HG03457 (cell line): ENCODE results near the gene LGALS1.
A peak's percentile ranks its signal among the peaks of the same experiment; 100 is the strongest.
"Not testable (repeated sequence)": the region's sequence is repeated elsewhere in the genome, so short reads cannot be mapped to it uniquely, and the experiment has no call there.

ENCODE experiments used
- ATAC-seq: cut with Tn5 transposase; IDR thresholded peaks from one replicate; pipeline ENCODE4 v1.9.1; 2021; ENCODE audit warnings: moderate number of reproducible peaks; ENCODE audit not compliant: unreplicated experiment

LGALS1 gene

DNA sequence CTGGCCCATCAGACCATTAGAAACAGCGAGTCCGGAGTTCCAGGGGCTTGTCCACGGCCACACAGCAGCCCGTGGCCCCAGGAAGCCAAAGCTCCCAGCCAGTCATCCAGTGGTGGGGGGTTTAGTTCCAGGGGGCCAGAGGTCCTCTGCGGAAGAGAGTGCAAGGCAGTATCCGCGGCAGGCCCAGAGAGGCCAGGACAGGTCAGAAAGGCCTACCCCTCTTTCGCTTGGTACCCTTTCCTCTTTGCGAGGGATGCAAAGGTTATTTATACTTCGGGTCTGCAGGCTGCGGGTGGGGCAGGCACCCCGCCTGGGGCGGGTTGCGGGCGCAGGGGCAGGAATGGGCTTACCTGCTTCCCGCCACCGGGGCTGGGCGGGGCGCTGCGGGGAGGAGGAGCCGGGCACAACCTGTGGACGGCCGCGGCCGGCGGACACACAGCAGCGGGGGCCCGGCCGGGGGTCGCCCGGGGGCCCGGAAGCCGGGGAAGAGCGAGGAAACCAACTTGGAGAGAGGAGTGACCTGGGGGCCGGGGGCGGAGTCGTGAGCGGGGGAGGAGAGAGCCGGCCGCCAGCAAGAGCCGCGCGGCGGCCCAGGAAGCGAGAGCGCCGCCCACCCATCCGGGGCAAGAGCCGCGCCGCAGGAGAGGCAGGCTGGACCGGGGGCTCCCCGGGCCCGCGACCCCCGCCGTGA is 36.2 kb upstream of the LGALS1 start, which contains the start of gene SH3BP1:
Gene SH3BP1, plus strand, starts transcription at position 600 of the 691 bp plus-strand sequence. CDS start 119 bp downstream, outside the sequence.
- ATAC-seq: no peak

DNA sequence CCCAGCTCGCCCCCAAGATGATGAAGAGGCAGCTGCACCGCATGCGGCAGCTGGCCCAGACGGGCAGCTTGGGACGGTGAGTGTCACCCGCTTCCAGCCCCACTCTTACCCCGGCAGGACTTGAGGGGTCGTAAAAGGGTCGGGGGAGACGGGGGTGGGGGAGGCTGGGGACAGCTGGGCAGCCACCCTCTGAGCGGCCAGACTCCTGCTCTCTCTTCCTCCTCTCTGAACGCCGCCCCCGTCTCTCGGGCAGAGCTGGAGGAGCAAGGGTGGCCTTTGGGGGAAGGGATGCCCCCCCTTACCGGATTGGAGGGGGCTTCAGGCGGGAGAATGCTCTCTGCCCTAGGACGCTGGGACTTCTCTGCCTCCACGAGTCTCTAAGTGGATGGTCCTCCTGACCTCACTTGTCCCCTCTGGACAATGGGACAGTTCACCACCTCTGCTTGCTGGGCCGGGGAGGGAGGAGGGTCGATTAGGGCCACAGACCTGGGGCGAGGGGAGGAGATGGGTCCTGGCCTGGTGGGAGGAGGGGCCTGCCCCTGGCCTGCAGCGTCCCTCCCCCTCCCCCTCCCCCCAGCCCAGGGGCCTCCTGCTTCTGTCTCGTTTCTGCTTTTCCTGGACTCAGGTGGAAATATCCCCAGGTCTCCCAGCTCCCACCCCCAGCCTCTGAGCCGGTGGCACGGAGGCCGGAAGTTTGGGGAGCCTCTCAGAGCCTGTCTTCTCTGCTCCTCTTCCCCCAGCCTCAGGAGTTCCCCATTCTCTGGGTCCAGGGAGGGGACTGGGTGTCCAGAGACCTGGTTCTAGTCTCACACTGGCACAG is 35.5 kb upstream of the LGALS1 start:
- ATAC-seq: no peak

DNA sequence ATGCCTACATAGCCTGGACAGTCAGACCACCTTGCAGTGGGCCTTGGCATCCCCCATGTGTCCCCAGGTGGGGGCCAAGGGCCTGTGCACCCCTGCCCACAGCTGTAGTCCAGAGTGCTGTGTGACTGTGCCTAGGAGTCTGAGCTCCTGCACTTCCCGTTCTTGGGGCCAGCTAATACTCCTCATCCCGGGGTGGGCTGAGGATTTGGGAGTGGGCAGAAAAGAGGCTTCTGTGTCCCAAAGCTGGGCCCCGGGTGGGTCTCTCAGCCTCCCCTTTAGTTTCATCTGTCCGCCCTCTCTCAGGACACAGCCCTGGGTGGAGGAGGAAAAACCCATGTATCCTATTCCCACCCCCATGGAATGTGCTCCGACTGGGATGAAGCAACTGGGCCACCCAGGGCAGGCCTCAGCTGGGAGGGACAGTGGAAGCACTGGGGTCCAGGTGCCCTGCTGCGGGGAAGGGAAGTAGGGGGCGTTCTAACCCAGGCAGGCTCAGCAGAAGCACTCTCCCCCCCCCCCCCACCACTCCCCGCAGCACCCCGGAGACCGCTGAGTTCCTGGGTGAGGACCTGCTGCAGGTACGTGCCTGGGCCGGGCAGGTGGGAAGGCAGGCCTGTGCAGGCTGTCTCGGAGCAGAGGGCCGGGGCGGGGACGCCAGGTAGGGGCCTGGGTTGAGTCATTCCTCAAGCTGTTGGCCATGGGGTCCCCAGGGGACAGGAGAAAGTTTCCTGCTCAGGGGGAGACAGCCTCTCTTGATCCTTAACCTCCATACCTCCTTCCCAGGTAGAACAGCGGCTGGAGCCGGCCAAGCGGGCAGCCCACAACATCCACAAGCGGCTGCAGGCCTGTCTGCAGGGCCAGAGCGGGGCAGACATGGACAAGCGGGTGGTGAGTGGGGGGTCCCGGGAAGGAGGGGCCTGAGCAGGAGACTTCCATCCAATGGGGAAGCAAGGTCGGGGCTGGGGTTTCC is 34.6 kb upstream of the LGALS1 start:
- no peak for ATAC-seq

DNA sequence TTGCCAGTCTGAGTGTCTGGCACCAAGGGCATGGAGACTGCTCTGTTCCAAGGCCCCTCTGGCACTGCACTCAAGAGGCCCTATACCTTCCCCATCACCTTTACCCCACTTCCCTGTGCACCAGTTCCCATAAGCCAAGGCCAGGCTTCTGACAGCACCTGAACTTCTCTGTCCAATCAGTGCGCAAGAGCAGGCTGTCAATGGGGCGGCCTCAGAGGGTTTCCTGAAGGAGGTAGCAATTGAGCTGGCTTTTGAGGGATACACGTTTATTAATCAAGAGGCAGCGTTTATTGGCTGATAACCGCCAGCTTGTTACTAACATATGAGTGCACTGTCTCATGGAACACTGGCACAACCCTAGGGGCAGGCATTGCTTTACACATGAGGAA is 33.9 kb upstream of the LGALS1 start:
- no peak for ATAC-seq

DNA sequence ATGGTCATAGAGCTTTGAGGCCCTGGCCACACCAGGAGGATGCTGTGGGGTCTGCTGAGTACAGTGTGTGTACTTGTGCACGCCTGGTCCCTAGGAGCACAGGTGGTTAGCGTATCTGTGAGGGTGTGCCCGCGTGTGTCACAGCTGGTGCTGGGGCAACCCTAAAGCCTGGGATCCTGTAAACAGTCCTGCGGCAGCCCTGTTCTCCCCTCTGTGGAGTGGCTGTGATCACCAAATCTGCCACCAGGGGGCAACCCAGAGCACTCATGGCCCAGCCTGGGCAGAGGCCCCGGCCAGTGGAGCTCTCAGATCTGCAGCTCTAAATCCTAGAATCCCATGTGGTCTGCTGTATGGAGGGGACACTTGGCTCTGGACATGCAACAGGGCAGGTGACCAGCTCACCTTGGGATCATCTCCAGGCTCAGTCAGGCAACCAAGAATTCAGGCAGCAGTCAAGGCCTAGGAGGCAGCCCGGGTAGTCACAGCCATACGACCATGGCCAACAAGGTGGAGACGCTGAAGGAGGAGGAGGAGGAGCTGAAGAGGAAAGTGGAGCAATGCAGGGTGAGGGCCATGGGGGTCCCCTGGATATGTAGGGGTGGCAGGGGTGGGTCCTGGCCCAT is 32.1 kb upstream of the LGALS1 start:
- ATAC-seq: no peak

DNA sequence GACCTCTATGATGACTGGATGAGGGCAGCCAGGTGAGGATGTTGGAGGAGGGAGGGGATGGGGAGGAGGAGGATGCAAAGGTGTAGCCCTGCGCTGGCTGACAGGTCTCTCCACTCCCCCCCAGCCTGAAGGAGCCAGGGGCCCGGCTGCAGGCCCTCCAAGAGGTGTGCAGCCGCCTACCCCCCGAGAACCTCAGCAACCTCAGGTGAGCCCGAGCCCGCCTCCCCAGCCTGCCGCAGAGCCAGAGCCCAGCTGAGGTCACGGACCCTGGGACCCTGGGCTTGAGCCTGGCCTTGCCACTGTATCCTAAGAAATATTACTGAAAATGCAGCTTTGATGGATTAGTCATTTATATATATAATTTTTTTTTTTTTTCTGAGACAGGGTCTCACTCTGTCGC is 28.1 kb upstream of the LGALS1 start:
- no peak for ATAC-seq

DNA sequence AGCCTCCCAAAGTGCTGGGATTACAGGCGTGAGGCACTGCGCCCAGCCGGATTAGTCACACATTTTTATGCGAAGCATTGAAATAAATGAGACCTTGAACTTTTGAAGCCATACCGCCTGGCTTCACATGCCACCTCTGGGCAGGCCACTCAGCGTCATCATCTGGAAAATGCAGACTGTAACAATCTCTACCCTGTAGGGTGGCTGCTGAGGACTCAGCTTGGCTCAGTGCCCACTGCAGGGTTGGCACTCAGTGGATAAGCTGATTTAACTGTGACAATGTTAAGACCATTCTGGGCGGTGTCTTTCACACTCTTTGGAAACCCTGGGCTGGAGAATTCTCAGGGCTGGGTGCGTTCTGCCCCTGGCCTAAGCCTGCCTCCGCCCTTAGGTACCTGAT is 27.5 kb upstream of the LGALS1 start:
- no peak for ATAC-seq

DNA sequence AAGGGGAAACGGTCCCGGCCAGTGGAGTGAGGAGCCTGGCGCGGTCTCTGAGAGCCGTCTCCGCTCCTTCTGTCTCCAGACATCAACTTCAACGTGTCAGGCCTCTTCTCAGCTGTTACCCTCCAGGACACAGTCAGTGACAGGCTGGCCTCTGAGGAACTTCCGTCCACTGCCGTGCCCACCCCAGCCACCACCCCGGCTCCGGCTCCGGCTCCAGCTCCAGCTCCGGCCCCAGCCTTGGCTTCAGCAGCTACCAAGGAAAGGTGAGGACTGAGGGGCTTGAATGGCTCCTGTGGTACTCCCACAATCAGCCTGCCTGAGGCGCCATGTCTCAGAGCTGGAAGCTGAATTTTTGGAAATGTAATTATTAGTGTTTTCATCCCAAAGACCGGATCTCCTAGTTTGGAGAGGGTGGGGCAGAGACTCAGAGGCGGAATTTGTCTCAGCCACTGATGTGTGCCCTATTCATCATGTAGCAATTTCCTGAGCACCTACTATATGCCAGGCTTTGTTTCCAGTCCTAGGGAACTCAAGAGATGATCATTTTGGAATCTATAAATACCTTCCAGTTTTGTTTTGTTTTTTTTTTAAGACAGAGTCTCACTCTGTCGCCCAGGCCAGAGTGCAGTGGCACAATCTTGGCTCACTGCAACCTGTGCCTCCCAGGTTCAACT is 24.8 kb upstream of the LGALS1 start:
- ATAC-seq: no peak

DNA sequence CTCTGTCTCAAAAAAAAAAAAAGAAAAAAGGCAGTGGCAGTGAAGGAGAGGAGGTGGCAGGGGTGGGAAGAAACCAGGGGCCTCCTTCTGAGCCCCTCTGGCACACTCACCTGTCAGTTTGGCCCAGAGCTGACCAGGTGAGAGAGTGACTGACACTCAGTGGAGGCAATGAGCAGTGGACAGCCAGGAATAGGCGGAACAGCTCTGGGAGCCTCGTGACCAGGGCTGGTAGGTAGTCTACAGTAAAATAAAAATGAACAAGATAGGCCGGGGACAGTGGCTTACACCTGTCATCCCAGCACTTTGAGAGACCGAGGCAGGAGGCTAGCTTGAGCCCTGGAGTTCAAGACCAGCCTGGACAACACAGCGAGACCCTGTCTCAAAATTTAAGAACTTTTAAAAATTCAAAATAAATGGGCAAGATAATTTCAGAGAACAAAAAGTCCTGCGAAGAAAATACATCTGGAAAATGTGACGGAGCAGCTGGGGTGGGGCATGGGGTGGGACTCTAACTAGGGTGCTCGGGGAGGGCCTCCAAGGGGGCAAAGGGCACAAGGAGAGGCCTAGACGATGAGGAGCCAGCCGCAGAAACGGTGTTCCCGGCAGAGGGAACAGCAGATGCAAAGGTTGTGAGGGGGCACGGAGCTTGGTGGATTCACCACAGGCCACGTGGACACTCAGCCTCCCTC is 20.7 kb upstream of the LGALS1 start:
- ATAC-seq: no peak

DNA sequence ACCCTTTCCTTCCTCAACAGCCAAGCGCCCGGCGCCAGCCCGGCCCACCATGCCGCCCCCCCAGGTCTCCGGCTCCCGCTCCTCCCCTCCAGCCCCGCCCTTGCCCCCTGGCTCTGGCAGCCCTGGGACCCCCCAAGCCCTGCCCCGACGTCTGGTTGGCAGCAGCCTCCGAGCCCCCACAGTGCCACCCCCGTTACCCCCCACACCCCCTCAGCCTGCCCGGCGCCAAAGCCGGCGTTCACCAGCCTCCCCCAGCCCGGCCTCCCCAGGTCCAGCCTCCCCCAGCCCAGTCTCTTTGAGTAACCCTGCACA is 20.2 kb upstream of the LGALS1 start:
- ATAC-seq: no peak

DNA sequence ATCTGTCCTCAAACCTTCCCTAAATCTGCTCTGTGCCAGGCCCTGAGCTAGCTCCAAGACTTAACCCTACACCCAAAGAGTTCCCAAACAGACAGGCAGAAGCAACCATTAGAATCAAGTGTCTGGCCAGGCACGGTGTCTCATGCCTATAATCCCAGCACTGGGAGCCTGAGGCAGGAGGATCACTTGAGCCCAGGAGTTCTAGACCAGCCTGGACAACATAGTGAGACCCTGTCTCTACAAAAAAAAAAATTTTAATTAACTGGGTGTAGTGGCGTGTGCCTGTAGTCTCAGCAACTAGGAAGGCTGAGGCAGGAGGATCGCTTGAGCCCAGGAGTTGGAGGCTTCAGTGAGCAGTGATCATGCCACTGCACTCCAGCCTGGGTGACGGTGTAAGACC is 18.9 kb upstream of the LGALS1 start:
- not testable (repeated sequence) for ATAC-seq

DNA sequence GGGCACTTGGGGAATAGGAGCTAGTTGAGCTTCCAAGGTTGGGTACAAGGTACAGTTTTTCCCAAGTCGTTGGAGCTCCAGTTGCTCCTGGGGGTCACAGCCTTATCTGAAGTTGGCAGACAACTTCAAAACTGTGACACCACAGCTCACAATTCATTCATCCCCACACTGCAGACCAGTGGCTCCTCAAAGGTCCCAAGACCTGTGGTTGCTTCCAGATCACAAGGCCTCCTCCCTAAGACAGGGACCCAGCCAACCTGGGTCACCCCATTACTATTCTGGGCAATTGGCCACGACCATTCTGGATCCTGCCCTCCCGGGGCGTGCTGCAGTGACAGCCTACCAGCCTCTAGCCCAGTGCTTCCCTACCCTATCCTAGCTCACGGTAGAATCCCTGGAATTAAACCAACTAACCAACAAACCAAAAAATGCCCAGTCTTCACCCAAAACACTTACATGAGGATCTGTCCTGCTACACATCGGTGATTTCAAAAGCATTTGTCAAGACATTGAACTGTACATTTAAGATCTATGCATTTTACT is 17.8 kb upstream of the LGALS1 start:
- ATAC-seq: no peak

DNA sequence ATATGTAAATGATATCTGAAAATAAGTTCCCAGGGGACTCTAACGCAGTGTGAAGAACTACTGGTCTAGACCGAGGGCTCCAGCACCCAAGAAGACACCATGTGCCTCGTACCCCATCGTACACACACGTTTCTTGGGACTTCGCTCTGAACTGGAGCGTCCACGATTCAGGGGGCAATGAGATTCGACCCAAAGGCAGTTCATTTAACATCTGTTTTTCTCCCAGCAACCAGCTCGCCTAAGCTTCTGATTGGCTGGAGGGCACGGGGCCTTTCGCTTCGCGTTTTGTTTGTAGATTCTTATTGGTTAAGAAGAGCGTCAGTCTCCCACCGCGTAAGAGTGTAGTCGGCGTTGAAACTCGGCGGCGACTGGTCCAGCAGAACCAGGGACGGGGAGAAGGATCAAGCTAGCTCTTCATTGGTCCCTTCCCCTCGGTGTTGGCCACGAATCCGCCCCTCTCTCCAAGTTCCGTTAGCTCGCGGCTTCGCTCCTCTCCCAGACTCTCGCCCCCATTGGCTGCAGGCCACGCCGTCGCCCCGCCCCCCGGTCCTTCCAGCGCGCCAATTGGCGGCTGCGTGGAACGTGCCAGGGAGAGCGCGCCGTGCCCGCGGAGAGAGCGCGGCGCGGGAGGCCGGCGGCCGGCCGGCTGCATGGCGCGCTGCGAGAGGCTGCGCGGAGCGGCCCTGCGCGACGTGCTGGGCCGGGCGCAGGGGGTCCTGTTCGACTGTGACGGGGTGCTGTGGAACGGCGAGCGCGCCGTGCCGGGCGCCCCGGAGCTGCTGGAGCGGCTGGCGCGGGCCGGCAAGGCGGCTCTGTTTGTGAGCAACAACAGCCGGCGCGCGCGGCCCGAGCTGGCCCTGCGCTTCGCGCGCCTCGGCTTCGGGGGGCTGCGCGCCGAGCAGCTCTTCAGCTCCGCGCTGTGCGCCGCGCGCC is 17.0 kb upstream of the LGALS1 start, which contains the start of gene PDXP:
Gene PDXP, plus strand, starts transcription at position 591 of the 933 bp plus-strand sequence. Its CDS starts 60 bp downstream, at position 651.
- peak; percentile 69 for ATAC-seq

DNA sequence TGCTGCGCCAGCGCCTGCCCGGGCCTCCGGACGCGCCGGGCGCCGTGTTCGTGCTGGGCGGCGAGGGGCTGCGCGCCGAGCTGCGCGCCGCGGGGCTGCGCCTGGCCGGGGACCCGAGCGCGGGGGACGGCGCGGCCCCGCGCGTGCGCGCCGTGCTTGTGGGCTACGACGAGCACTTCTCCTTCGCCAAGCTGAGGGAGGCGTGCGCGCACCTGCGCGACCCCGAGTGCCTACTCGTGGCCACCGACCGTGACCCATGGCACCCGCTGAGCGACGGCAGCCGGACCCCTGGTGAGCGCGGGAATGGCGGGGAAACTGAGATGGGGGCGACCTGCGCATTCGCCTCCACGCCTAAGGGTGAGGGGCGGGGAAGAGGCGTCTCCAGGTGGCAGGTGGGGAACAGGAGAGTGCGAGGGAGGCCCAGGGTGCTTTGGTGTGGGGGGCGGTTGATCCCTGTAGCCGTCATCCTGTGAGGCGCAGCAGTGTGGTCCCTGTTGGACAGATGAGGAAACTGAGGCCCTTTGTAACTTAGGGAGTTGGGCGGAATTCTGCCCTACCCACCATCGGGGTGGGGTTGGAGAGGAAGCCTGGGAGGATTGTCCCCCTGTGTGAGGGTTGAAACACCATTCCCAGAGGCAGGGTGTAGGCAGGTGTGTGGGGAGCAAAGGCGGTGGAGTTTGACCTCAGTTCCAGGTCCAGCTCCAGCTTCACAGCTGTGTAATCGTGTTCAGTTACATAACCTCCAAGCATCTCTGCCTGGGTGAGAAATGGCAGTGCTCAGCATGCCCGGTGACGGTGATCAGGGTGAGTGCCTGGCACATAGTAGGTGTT is 16.2 kb upstream of the LGALS1 start:
- no peak for ATAC-seq

DNA sequence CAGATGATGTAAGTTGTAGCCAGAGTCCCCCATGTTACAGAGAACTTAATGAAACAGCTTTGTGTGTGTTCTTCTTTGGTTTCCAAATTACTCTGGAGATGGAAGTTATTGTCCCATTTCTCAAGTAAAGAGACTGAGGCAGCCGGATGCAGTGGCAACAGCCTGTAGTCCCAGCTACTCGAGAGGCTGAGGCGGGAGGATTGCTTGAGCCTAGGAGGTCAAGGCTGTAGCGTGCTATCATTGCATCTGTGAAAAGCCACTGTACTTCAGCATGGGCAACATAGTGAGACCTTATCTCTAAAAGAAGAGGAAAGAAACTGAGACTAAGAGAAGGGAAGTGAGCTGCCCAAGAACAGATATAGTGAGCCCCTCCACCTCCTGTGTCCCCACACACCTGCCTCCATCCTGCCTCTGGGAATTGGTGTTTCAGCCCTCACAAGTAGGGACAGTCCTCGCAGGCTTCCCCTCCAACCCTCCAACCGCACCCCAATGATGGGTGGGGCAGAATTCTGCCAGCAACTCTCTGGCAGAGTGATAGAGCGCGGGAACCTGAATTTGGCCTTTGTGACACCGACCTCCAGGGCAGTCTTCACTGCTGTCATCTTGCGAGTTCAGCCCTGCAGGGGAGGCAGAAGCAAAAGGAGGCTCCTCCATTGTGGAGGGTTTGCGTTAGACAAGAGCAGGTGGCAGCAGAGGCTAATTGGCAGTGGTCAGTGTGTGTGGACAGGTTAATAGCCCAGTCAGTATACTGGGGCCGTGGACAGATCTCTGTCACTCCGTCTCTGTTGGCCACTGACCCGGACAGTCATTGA is 15.3 kb upstream of the LGALS1 start:
- no peak for ATAC-seq

DNA sequence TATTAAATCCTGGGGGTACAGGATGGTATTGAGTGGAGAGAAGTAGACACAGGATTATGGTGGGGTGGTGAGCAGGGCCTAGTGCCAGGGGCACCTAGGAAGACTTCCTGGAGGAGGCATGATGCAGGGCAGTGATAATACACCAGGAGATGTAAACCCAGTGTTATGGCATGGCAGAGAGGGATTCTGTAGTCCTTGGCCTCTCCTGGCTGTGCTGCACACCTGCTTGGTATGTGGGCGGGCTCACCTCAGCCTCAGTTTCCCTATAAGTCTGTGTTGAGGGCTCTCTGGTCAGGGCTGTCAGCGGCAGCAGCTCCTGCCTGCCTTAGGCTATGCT is 14.8 kb upstream of the LGALS1 start:
- ATAC-seq: no peak
